Ovary (tissue), 9 donors: ENCODE results near the gene RAB3IL1. TPM values are rescaled to one million over a fixed set of nuclear protein-coding genes. Genes with fewer than 3 reads are reported as not detected.
A peak's percentile ranks its signal among the peaks of the same experiment; 100 is the strongest.

ENCODE experiments used
- DNase-seq, 5 donors: peaks; one replicate each; pipeline ENCODE4 v3.0.0-alpha.2; 2019 to 2020
- H3K27ac ChIP-seq, 2 donors: fragments of 200-600 bp; one replicate each; pipeline versions ENCODE4 v1.5.1 to v1.8.0; 2019 to 2022
- H3K27me3 ChIP-seq: fragments of 200-600 bp; one replicate; pipeline ENCODE4 v1.8.0; 2022
- H3K36me3 ChIP-seq: fragments of 200-600 bp; sonication (generic); one replicate; pipeline ENCODE4 v1.5.1; 2019
- H3K4me1 ChIP-seq: one replicate; pipeline ENCODE4 v1.8.1; 2013; ENCODE audit warnings: mild to moderate bottlenecking, moderate library complexity; ENCODE audit not compliant: insufficient read depth
- H3K4me3 ChIP-seq: fragments of 200-600 bp; sonication (generic); one replicate; pipeline ENCODE4 v1.5.1; 2017
- H3K9me3 ChIP-seq, 2 donors: fragments of 200-600 bp in 1 of 2; sonication (generic) in 1 of 2; one replicate each; pipeline versions ENCODE4 v1.5.1 to v1.8.1; 2013 to 2019; ENCODE audit warnings: mild to moderate bottlenecking in 1 of 2, moderate library complexity in 1 of 2
- CTCF ChIP-seq, 3 donors: fragments of 450-650 bp in 2 of 3; fragments of 200-600 bp in 1 of 3; IDR thresholded peaks; one replicate each; pipeline versions ENCODE4 v1.5.1 to v1.8.0; 2016 to 2022; ENCODE audit warnings: antibody characterized with exemption in 3 of 3, mild to moderate bottlenecking in 1 of 3
- EP300 ChIP-seq: sonication (generic); formaldehyde crosslinking; IDR thresholded peaks from one replicate; pipeline ENCODE4 v1.6.1; 2017; ENCODE audit warnings: antibody characterized with exemption
- POLR2A ChIP-seq: fragments of 450-650 bp; IDR thresholded peaks from one replicate; pipeline ENCODE4 v1.6.1; 2017; ENCODE audit warnings: antibody characterized with exemption, mild to moderate bottlenecking, moderate library complexity
- WGBS, 3 donors: extraction: QIAGEN DNeasy Blood & Tissue Kit in 1 of 3; methylation state at CpG; one replicate each; pipeline versions ENCODE4 v1.1.5 to v1.1.7; 2013 to 2017; 5-methylcytosine and 5-hydroxymethylcytosine counted together
- intact Hi-C, 4 donors: fragments of 100-400 bp; cut with DNase I; formaldehyde crosslinking; loops; one replicate each; pipeline versions ENCODE4 v1.11.0 to v1.15.1; 2022 to 2023
- polyA plus RNA-seq, 2 donors: library from polyadenylated mRNA; stranded (reverse); fragments of 200-250 nt in 1 of 2; fragments of 350-450 nt in 1 of 2; fragmentation: Illumina TruSeq in 1 of 2; extraction: RNeasy Lipid Tissue Mini Kit (QIAGEN cat#74804) in 1 of 2; gene quantifications; one replicate each; pipeline ENCODE4 v1.2.3, GENCODE V29; 2013 to 2014
- total RNA-seq, 7 donors: library from RNA; depleted of rRNA in 2 of 7; stranded (reverse); fragments of >200 nt in 2 of 7; fragmentation: NEBNext Ultra II Directional in 3 of 7; extraction: Animal tissue kit (Norgen Biotek cat#: 25700) in 3 of 7; gene quantifications; one replicate each; pipeline versions ENCODE4 v1.1.0 to v1.2.4, GENCODE V29; 2016 to 2023
- donor health status: DM: no; HTN: no; CAD: no; lungs with moderate emphysema.
- donor health status: DM: no; HTN: no; CAD: no.
- donor health status: Bipolar disorder and iron deficiency.
- donor health status: DM: yes; HTN: yes; CAD: no.
- donor health status: DM: no; HTN: no; CAD: no.
- donor health status: DM: yes; HTN: yes; CAD: no.

Gene RAB3IL1
- total and polyA plus RNA-seq, 9 donors, result 4.5 to 90.0 (median 52.9) TPM

- H3K4me1 ChIP-seq, result peaks cover 44% of the 10 kb centered on the region
- H3K9me3 ChIP-seq, result no peaks in the 10 kb centered on the region
- no peaks in the 10 kb centered on the region for H3K27me3 ChIP-seq
- no peaks in the 10 kb centered on the region for H3K36me3 ChIP-seq
- TF ChIP-seq EP300 (no peak), CTCF (IDR thresholded peaks at IDR 0.05) (no peak), POLR2A (no peak)
- peak in 3 of 5 donors; percentile 16 to 21 (median 18) for DNase-seq
- intact Hi-C loops, result no loop called here
- 89 to 93% (median 91%) methylated on average over 7 of the region's 7 CpGs for WGBS, 3 donors
- H3K27ac ChIP-seq, result peak overlapping the region in 1 of 2 donors; percentile 91
- H3K4me3 ChIP-seq, result no peak overlapping the region
Measured at GRCh38 chr11:61914471-61915171, 2.7 kb downstream of the RAB3IL1 start.

GRCh38 chr11:61913699-61914395 is 3.5 kb downstream of the RAB3IL1 start:
- Histone ChIP-seq H3K36me3 (no peaks in the 10 kb centered on the region), H3K27me3 (no peaks in the 10 kb centered on the region), H3K9me3 (no peaks in the 10 kb centered on the region), H3K27ac (no peak overlapping the region), H3K4me1 (peaks cover 44% of the 10 kb centered on the region), H3K4me3 (no peak overlapping the region)
- TF ChIP-seq EP300 (no peak), CTCF (IDR thresholded peaks at IDR 0.05) (no peak), POLR2A (no peak)
- WGBS, 3 donors, result 80 to 84% (median 81%) methylated on average over 8 of the region's 8 CpGs
- intact Hi-C loops, result no loop called here
- peak in 2 of 5 donors; percentile 18 to 25 for DNase-seq

GRCh38 chr11:61912991-61913698 is 4.2 kb downstream of the RAB3IL1 start:
- no peaks in the 10 kb centered on the region for H3K36me3 ChIP-seq
- 77 to 81% (median 80%) methylated on average over 18 of the region's 18 CpGs for WGBS, 3 donors
- H3K4me1 ChIP-seq, result peaks cover 47% of the 10 kb centered on the region
- no peak for TF ChIP-seq CTCF (IDR thresholded peaks at IDR 0.05)
- no peak for TF ChIP-seq EP300
- no peak for TF ChIP-seq POLR2A
- no peaks in the 10 kb centered on the region for H3K27me3 ChIP-seq
- peak overlapping the region in 1 of 2 donors; percentile 33 for H3K27ac ChIP-seq
- no peak overlapping the region for H3K4me3 ChIP-seq
- H3K9me3 ChIP-seq, result no peaks in the 10 kb centered on the region
- intact Hi-C loops, result no loop called here
- DNase-seq, result peak; percentile 13 to 36 (median 27)

- intact Hi-C loops, result no loop called here
- Histone ChIP-seq H3K4me3 (no peak overlapping the region), H3K36me3 (no peaks in the 10 kb centered on the region), H3K4me1 (peaks cover 46% of the 10 kb centered on the region), H3K27me3 (no peaks in the 10 kb centered on the region), H3K27ac (peak overlapping the region in 1 of 2 donors; percentile 71), H3K9me3 (no peaks in the 10 kb centered on the region)
- TF ChIP-seq CTCF (IDR thresholded peaks at IDR 0.05) (no peak), EP300 (no peak), POLR2A (no peak)
- WGBS, 3 donors, result 90 to 94% (median 91%) methylated on average over 6 of the region's 6 CpGs
- DNase-seq, result peak in 2 of 5 donors; percentile 19 to 34
Measured at GRCh38 chr11:61912530-61912898, 4.9 kb downstream of the RAB3IL1 start.
